ENCODE measurements around the gene WDR41. TPM values are rescaled to one million over a fixed set of nuclear protein-coding genes. Genes with fewer than 3 reads are reported as not detected.
"Not testable (repeated sequence)": the region's sequence is repeated elsewhere in the genome, so short reads cannot be mapped to it uniquely, and the experiment has no call there.

The WDR41 gene
- total RNA-seq, 2 donors from 2014 or later = 24.6 to 26.1 TPM

- Histone ChIP-seq H3K4me1 (no peaks in the 10 kb centered on the region), H3K27ac (no peak overlapping the region), H3K4me3 (no peak overlapping the region), H3K27me3 (no peaks in the 10 kb centered on the region), H3K9me3 (no peaks in the 10 kb centered on the region), H3K36me3 (no peaks in the 10 kb centered on the region)
- DNase-seq (ENCODE audit: low spot score) = no peak
- no peak for TF ChIP-seq CTCF (IDR thresholded peaks at IDR 0.05)
Observed at GRCh38 chr5:77390795-77391194, 101.3 kb downstream of the WDR41 start.

GRCh38 chr5:77390221-77390620 is 101.9 kb downstream of the WDR41 start:
- H3K27ac ChIP-seq = no peak overlapping the region
- H3K27me3 ChIP-seq = no peaks in the 10 kb centered on the region
- no peaks in the 10 kb centered on the region for H3K36me3 ChIP-seq
- no peak overlapping the region for H3K4me3 ChIP-seq
- no peak for TF ChIP-seq CTCF (IDR thresholded peaks at IDR 0.05)
- H3K4me1 ChIP-seq = no peaks in the 10 kb centered on the region
- H3K9me3 ChIP-seq = no peaks in the 10 kb centered on the region
- no peak for DNase-seq (ENCODE audit: low spot score)

- no peak overlapping the region for H3K4me3 ChIP-seq
- H3K36me3 ChIP-seq = no peaks in the 10 kb centered on the region
- no peak for TF ChIP-seq CTCF (IDR thresholded peaks at IDR 0.05)
- H3K9me3 ChIP-seq = no peaks in the 10 kb centered on the region
- no peak overlapping the region for H3K27ac ChIP-seq
- H3K4me1 ChIP-seq = no peaks in the 10 kb centered on the region
- no peak for DNase-seq (ENCODE audit: low spot score)
- no peaks in the 10 kb centered on the region for H3K27me3 ChIP-seq
Observed at GRCh38 chr5:77389746-77390145, 102.4 kb downstream of the WDR41 start.

- not testable (repeated sequence) for H3K4me1 ChIP-seq
Observed at GRCh38 chr5:77386340-77386739, 105.8 kb downstream of the WDR41 start.

GRCh38 chr5:77383336-77383735 is 108.8 kb downstream of the WDR41 start:
- H3K9me3 ChIP-seq; H3K4me1 ChIP-seq; H3K36me3 ChIP-seq; H3K27ac ChIP-seq; H3K4me3 ChIP-seq; DNase-seq (ENCODE audit: low spot score); H3K27me3 ChIP-seq: not testable (repeated sequence)

More at GRCh38 chr5:77386340-77386739, 105.8 kb downstream of the WDR41 start:
- not testable (repeated sequence) for H3K27me3 ChIP-seq; H3K36me3 ChIP-seq; DNase-seq (ENCODE audit: low spot score); H3K4me3 ChIP-seq; H3K9me3 ChIP-seq; H3K27ac ChIP-seq

Other genes starting within 250 kb of the WDR41 start
- not detected for gene OTP, start 146.4 kb upstream of the WDR41 start, total RNA-seq

Data from right atrium auricular region (tissue), 2 donors.